ENCODE measurements around the gene PNO1. TPM values are rescaled to one million over a fixed set of nuclear protein-coding genes. Genes with fewer than 3 reads are reported as not detected.

PNO1 gene
- total and polyA plus RNA-seq, 9 of the 15 experiments (the other 6 are each of a cell fraction or from before 2014, with no cell fraction given) = 11.8 to 81.7 (median 41.1) TPM

GRCh38 chr2:68167186-68167585 is 9.5 kb downstream of the PNO1 start:
- no peak for ATAC-seq
- no peak for TF ChIP-seq EHMT2 (IDR thresholded peaks at IDR 0.05)
- TF ChIP-seq EZH2 (IDR thresholded peaks at IDR 0.05; ENCODE audit: borderline replicate concordance, low read depth, low read length) = no peak
- TF ChIP-seq SMAD2 (IDR thresholded peaks at IDR 0.05; ENCODE audit: low read depth, low read length) = no peak
- no peak for TF ChIP-seq MYBL2 (IDR thresholded peaks at IDR 0.05; ENCODE audit: low read depth)
- no peak for TF ChIP-seq MYBL2 (CRISPR knock-in tag; IDR thresholded peaks at IDR 0.05; ENCODE audit: borderline replicate concordance)
- TF ChIP-seq, protein P1, sequence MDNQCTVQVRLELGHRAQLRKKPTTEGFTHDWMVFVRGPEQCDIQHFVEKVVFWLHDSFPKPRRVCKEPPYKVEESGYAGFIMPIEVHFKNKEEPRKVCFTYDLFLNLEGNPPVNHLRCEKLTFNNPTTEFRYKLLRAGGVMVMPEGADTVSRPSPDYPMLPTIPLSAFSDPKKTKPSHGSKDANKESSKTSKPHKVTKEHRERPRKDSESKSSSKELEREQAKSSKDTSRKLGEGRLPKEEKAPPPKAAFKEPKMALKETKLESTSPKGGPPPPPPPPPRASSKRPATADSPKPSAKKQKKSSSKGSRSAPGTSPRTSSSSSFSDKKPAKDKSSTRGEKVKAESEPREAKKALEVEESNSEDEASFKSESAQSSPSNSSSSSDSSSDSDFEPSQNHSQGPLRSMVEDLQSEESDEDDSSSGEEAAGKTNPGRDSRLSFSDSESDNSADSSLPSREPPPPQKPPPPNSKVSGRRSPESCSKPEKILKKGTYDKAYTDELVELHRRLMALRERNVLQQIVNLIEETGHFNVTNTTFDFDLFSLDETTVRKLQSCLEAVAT (IDR thresholded peaks at IDR 0.05) = no peak
- TF ChIP-seq, protein P2, sequence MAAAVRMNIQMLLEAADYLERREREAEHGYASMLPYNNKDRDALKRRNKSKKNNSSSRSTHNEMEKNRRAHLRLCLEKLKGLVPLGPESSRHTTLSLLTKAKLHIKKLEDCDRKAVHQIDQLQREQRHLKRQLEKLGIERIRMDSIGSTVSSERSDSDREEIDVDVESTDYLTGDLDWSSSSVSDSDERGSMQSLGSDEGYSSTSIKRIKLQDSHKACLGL (CRISPR knock-in tag; IDR thresholded peaks at IDR 0.05; ENCODE audit: borderline replicate concordance, poor library complexity, severe bottlenecking) = no peak
- no peak for TF ChIP-seq NFXL1 (CRISPR knock-in tag; IDR thresholded peaks at IDR 0.05)
- no peak for TF ChIP-seq RAD51 (IDR thresholded peaks at IDR 0.05; ENCODE audit: borderline replicate concordance, low read depth)
- no peak for TF ChIP-seq FIP1L1 (IDR thresholded peaks at IDR 0.05; ENCODE audit: low read depth, low read length, poor library complexity, severe bottlenecking)
- no peak for TF ChIP-seq CEBPZ (IDR thresholded peaks at IDR 0.05; ENCODE audit: borderline replicate concordance, low read depth, low read length)
- no peak for TF ChIP-seq SLC30A9 (CRISPR knock-in tag; IDR thresholded peaks at IDR 0.05)
- TF ChIP-seq BRCA1 (IDR thresholded peaks at IDR 0.05) = no peak
- TF ChIP-seq BRCA1 (CRISPR knock-in tag; IDR thresholded peaks at IDR 0.05) = no peak
- TF ChIP-seq TCF15 (CRISPR knock-in tag; IDR thresholded peaks at IDR 0.05) = no peak
- Histone ChIP-seq H3K9me1 (ENCODE audit: control insufficient read depth, insufficient read depth, low read length) (no peaks in the 10 kb centered on the region), H3K27ac (ENCODE audit: extremely low read depth, low read depth, low read length) (no peak overlapping the region), H3K36me3 (ENCODE audit: control insufficient read depth, insufficient read depth, low read length) (peaks cover 86% of the 10 kb centered on the region), H3K9ac (ENCODE audit: insufficient read depth in 1 of 2, low read depth in 2 of 2, low read length in 2 of 2) (no peak overlapping the region), H3K27me3 (ENCODE audit: control insufficient read depth in 2 of 2, insufficient read depth in 2 of 2, low read length in 2 of 2) (no peaks in the 10 kb centered on the region), H4K20me1 (replicated peaks; ENCODE audit: control insufficient read depth, insufficient read depth, low read length) (no peaks in the 10 kb centered on the region), H2AFZ (ENCODE audit: low read depth, low read length) (no peak overlapping the region), H3K9me3 (replicated peaks; ENCODE audit: control insufficient read depth, insufficient read depth, low read depth, low read length) (no peaks in the 10 kb centered on the region), H3K4me1 (replicated peaks in 1 of 2; ENCODE audit: control insufficient read depth in 2 of 2, insufficient read depth in 2 of 2, low read length in 2 of 2) (no peaks in the 10 kb centered on the region), H3K79me2 (ENCODE audit: control insufficient read depth, insufficient read depth, low read length) (peaks cover 17% of the 10 kb centered on the region; the same call in 2 of the 3 replicates), H3K4me3 (no peak overlapping the region), H3K4me2 (ENCODE audit: insufficient read depth, low read length) (no peak overlapping the region)
- in situ Hi-C loops (cut with MboI) (no loop called here), intact Hi-C loops (cut with micrococcal nuclease) (no loop called here)
- no TSS peak for BruUV-seq (replicated peaks)
- CTCF ChIA-PET (ENCODE audit: low intra/inter-chr PET ratio) = no interaction called here
- FAIRE-seq = no peak
- WGBS (ENCODE audit: insufficient coverage, low coverage, missing lambda C conversion rate) = 53% methylated on average over 3 of the region's 3 CpGs
- no peak for DNase-seq (ENCODE audit: extremely low read depth in 1 of 4, low spot score in 3 of 4)
- POLR2A ChIA-PET = interaction anchor here (0.9 to 1.4 kb wide), 2 partner anchors 12 to 19 kb away, joined by 3 read pairs; no protein-coding TSS in a partner anchor
